GM21381 (cell line): Measurements from ENCODE around the gene MSMB.
"Not testable (repeated sequence)": the region's sequence is repeated elsewhere in the genome, so short reads cannot be mapped to it uniquely, and the experiment has no call there.

Source experiments
- ATAC-seq: cut with Tn5 transposase; IDR thresholded peaks from one replicate; pipeline ENCODE4 v1.9.1; 2021; ENCODE audit warnings: mild to moderate bottlenecking, moderate library complexity; ENCODE audit not compliant: unreplicated experiment

Gene MSMB

GRCh38 chr10:46070749-46071148 lies 24.7 kb upstream of the MSMB start:
- ATAC-seq: no peak

DNA sequence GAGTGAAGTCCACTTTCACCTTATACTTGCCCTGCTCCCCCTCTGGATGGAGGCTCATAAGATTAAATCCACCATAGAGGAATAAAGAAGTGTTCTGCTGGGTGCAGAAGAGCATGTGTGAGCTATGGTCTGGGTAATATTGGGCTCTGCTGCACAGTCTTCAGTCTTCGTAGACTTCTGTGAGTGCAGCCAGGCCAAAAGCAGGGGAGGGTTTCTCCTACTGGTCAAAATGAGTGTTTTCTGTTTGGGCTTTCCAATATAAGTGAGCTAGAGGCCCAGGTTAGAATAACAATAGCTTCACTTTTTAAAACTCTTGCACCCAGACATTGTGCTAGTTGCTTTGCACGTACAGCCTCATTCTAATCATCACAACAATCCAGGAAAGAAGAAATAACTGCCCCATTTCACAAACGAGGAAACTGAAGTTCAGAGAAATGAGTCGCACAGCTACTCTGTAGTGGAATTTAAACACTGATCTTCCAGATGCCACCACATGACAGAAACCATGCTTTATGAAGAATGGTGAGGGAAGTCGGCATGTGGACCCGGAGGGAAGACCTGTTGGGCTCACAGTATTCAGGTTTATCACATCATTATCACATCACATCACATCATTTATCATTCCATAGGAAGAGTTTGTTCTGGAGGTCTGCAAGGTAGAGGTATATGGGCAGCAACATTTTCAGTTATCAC lies 23.8 kb upstream of the MSMB start:
- no peak for ATAC-seq

DNA sequence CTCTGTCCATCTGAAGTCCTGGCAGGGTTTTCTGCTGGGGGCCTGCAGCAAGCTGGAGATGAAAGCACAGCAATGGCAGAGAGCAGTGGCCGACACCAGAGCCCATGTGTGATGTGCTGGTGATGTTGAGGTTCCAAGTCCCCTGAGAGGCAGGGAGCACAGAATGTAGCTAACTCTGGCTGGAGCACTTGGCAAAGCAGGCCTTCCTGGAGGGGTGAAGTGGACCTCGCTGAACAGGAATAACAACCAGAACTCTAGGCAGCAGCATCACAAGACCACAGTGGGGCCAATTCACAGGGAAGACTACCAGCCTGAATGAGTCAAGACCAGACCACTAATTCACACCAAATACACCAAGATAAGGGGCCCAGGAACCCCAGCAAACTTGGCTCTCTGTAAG lies 22.8 kb upstream of the MSMB start:
- no peak for ATAC-seq

DNA sequence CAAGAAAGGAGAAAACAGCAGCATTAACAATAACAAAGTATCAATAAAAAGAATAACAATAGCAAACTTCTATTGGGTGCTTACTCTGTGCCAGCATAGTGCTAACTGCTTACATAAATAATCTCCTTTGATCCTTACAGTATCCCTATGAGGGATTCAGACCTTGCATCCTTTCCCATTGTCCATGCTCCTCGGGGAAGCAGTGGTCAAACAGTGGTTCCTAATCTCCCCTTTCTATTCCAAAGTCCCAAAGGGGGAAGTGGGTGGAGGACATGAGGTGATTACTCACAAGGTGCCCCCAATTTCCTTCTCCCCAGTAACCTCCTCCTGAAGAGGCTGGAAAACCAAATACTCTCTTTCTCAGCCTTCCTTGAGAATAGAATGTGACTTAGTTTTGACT lies 22.0 kb upstream of the MSMB start:
- no peak for ATAC-seq

GRCh38 chr10:46064269-46064817 lies 18.3 kb upstream of the MSMB start:
- no peak for ATAC-seq

GRCh38 chr10:46062723-46063428 lies 16.8 kb upstream of the MSMB start:
- ATAC-seq: no peak

DNA sequence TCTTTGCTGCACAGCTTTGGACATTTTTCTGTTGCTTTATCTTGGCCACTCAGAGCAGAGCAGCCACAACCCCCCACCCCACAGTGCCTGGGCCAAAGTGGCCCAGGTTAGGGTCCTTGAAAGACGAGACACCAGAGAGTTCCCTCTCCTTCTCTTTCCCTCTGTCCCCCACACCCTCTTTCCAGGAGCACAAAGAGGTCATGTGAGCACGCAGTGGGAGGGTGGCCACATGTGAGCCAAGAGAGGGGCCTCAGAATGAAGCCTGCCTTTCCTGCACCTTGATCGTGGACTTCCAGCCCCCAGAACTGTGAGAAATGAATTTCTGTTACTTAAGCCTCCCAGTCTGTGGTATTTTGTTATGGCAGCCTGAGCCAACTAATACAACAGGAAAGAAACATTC lies 14.6 kb upstream of the MSMB start:
- no peak for ATAC-seq

DNA sequence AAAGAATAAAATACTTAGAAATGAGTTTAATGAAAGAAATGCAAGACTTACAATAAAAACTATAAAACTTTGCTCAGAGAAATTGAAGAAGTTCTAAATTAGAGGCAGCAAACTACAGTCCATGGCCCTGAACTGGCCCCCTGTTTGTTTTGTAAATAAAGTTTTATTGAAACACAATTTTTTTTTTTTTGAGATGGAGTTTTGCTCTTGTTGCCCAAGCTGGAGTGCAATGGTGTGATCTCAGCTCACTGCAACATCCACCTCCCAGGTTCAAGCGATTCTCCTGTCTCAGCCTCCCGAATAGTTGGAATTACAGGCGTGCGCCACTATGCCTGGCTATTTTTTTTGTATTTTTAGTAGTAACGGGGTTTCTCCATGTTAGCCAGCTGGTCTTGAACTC lies 11.9 kb upstream of the MSMB start:
- not testable (repeated sequence) for ATAC-seq

DNA sequence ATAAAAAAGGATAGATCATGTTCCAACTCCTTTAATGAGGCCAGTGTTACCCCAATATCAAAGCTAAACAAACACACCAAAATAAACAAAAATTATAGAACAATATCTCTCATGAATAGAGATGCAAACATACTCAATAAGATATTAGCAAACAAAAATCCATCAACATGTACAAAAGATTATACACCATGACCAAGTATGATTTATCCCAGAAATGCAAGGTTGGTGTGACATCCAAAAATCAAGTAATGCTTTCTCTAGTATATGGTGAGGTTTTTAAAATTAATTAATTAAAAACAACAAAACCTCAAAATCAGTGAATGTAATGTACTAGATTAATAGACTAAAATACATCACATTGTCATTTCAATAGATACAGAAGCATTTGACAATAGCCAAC lies 11.0 kb upstream of the MSMB start:
- ATAC-seq: no peak

GRCh38 chr10:46055771-46056170 lies 9.7 kb upstream of the MSMB start:
- ATAC-seq: no peak

DNA sequence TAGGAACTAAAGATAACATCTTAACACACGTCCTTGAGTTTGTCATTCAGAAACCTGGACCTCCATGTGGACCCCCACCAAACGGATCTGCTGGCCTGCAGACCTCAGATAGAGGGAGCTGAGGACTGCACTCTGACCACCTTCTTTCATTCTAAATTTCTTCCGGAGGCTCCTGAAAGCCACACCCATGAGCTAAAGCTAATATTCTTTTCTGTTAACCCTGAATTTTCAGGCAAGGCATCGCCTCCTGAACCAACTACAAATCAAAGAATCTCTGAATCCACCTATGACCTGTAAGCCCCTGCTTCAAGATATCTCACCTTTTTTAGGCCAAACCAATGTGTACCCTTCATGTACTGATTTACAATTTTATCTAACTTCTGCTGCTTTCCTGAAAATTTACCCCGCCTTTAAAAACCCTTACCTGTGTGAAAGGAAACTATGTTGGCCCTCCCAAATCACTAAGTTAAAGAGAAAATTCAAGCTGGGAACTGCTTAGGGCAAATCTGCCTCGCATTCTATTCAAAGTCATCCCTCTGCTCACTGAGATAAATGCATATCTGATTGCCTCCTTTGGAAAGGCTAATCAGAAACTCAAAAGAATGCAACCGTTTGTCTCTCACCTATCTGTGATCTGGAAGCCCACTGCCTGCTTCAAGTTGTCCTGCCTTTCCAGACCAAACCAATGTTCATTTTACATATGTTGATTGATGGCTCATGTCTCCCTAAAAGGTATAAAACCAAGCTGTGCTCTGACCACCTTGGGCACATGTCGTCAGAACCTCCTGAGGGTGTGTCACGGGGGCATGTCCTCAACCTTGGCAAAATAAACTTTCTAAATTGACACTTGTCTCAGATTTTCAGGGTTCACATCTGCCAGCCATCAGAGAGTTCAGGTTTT lies 7.7 kb upstream of the MSMB start:
- no peak for ATAC-seq

DNA sequence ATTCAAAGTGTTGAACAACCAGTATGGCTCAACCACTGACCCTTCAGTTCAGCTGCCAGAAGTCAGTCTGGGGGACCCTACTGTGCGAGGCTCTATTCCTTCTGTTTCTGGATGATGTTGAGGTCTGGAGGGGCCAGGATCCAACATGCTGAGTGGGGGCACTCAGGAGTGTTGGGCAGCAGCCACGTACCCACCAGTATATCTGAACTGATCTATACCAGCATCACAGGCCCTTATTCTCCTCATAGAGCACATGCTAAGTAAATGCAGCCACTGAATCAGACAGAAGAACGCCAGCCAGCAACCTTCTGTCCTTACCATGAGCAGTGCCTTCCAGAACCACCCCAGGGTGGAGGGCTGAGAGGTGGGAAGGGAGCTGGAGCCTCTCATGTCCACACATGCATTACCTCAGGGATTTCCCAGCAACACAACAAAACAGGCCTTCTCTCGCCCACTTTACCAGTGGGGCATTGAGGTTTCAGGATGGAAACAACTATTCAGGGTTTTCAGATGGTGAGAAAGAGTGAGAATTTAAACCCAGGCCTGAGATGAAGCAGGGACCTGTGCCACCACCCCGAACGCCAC lies 6.8 kb upstream of the MSMB start:
- ATAC-seq: no peak

DNA sequence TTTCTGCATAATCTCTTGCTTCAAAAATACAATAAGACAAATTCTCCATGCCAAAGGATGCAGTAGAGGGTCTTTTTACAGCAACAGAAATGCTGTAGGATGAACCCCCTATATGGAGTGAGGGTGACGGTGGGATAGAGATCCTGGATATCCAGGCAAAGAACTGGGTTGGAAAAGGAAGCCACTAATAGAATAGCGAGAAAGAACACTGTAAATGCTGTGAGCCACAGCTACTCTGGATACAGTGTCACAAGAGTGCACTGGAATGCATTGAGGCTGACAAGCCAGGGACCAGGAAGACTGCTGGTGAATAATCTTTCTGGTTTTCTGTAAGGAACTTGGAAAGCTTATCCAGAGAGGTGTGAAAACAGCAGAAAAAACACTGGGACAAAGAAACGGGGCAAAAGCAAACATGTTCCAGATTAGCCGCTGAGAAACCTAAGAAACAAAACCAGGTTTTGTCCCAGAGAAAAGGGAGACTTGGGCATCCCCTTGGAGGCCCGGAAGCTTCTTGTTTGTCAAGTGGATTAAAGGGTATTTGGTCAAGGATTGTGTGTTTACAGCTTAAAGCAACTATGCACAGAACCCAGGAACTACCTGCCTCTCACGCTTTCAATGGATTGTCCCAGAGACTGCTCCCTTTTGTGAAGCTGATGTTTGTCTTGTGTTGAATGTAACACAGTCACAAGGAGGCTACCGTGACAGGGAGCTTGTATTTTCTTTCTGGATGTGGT lies 6.2 kb upstream of the MSMB start:
- ATAC-seq: no peak

- no peak for ATAC-seq
These were observed 5.0 kb upstream of the MSMB start for GRCh38 chr10:46050941-46051623.

DNA sequence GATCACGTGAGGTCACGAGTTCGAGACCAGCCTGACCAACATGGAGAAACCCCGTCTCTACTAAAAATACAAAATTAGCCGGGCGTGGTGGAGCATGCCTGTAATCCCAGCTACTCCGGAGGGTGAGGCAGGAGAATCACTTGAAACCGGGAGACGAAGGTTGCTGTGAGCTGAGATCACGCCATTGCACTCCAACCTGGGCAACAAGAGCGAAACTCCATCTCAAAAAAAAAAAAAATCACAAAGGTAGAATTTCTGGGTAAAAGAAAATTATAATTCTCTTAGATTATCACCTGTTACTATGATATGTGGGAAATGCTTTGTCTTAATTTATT lies 3.4 kb upstream of the MSMB start:
- not testable (repeated sequence) for ATAC-seq

GRCh38 chr10:46048152-46048551 lies 2.1 kb upstream of the MSMB start:
- ATAC-seq: no peak

DNA sequence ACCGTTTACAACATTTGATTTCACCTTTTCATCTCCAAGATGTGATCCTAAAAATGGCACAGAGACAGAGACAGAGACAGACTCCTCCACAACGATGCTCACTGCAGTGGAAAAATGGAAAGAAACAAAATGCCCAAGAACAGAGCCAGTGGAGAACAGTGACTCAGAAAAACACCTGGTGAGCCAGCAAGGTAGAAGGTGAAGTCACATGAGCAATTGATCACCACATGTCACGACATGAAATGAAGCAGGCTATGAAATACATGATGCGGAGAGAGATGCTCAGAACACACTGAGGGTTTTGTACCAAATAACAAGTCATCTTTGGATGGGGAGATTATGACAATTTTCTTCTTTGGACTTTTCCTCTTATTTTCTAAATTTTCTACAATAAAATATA lies 3.5 kb downstream of the MSMB start:
- no peak for ATAC-seq

DNA sequence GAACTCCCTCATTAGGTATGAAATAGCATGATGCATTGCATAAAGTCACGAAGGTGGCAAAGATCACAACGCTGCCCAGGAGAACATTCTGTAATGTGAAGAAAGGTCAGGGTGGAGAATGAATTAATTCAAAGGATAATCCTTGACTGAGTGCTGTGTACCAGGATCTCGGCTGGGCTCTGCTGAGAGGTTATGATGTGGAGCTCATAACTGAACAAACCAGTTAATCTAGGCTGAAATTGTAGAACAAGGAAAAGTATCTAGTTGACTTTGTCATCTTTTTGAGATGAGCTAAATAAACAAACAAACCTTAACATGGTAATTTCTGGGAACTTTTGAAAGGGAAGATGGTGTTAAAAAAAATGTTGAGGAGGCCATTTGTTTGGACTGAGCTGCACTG lies 6.1 kb downstream of the MSMB start:
- ATAC-seq: no peak

DNA sequence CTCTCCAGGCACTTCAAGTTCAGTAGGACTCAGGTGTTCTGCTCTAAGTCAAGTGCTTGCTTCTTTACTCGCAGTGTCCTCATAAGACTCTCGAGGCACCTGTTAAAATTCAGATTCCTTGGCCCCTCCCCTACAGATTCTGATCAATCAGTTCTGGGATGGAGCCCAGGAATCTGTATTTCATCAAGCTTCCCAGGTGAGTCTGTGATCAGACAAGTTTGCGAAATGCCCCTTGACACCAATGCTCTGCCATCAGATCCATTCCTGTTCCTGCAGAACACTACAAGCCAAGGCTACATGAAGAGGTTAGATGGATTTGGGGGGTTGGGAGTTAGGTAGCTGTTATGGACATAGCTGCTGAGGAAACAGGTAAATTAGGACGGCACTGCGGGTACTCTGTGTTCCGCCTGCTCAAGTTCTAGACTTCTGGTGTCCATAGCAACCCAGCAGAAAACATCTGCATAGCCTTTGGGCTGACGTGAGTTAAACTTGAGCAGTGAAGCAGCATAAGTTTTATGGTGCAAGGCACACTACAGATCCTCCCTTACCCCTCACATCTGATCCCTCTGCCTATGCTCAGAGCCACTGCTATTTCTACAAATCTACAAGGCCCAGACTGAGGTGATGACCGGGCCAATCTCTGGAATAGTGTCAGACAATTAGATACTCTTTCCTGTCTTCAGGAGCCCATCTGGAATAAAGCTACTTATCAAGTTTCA lies 8.8 kb downstream of the MSMB start:
- no peak for ATAC-seq
